Fibroblast of skin of scalp (primary cell): ENCODE data around the gene ELP4.

Source experiments
- DNase-seq: peaks from one replicate; pipeline ENCODE4 v3.0.0-alpha.2; 2013

The ELP4 gene

GRCh38 chr11:31824879-31825837 is 315.6 kb downstream of the ELP4 start:
- DNase-seq, result no peak

- DNase-seq, result no peak
Measured at GRCh38 chr11:31825838-31826484, 316.4 kb downstream of the ELP4 start.

- DNase-seq, result no peak
Measured at GRCh38 chr11:31826536-31827438, 317.2 kb downstream of the ELP4 start.

GRCh38 chr11:31827455-31828206 is 318.1 kb downstream of the ELP4 start:
- peak; percentile 58 for DNase-seq

GRCh38 chr11:31828217-31828616 is 318.6 kb downstream of the ELP4 start:
- no peak for DNase-seq

- DNase-seq, result no peak
Measured at GRCh38 chr11:31830406-31830805, 320.8 kb downstream of the ELP4 start.

GRCh38 chr11:31834237-31834636 is 324.7 kb downstream of the ELP4 start:
- DNase-seq, result no peak
